ENCODE measurements around the gene CCDC157.

Gene CCDC157

GRCh38 chr22:30408388-30409102, 51.7 kb downstream of the CCDC157 start:
- in situ Hi-C loops (cut with MboI; ENCODE audit: low sequenced_read_pairs): no loop called here

DNA sequence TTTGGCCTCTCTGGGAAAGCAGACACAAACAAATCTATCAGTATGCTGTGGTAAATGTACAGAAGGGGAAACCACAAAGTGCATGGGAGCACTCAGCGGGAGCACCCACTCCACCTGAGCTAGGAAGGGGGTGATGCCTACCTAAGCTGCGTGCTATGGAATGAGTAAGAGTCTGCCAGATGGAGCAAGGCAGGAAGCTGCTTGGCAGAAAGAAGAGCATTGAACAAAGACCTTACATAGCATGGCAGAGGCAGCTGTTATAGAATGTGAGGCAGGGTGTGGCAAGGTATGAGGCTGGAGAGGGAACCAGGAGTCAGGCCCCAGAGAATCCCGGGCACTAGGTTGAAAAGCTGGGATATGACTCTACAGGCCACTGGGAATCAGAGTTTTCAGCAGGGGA, 55.0 kb downstream of the CCDC157 start:
- in situ Hi-C loops (cut with MboI; ENCODE audit: low sequenced_read_pairs): no loop called here

DNA sequence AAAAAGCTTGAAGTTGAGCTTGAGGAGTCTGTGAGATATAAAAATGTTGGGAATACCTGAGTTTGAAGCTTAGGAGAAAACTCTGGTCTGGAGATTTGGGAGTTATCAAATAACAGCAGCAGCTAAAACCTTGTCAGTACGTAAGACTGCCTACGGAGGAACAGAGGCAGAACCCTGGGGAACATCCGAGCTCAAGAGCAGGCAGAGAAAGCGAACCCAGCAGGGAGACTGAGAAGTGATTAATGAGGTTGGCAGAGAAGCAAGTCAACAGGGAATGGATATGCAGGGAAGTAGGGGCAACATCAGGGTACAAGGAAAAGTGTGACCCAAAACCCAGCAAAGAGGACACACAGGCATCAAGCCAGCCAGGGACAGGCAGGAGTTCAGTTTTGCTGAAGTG, 56.2 kb downstream of the CCDC157 start:
- in situ Hi-C loops (cut with MboI; ENCODE audit: low sequenced_read_pairs): no loop called here

DNA sequence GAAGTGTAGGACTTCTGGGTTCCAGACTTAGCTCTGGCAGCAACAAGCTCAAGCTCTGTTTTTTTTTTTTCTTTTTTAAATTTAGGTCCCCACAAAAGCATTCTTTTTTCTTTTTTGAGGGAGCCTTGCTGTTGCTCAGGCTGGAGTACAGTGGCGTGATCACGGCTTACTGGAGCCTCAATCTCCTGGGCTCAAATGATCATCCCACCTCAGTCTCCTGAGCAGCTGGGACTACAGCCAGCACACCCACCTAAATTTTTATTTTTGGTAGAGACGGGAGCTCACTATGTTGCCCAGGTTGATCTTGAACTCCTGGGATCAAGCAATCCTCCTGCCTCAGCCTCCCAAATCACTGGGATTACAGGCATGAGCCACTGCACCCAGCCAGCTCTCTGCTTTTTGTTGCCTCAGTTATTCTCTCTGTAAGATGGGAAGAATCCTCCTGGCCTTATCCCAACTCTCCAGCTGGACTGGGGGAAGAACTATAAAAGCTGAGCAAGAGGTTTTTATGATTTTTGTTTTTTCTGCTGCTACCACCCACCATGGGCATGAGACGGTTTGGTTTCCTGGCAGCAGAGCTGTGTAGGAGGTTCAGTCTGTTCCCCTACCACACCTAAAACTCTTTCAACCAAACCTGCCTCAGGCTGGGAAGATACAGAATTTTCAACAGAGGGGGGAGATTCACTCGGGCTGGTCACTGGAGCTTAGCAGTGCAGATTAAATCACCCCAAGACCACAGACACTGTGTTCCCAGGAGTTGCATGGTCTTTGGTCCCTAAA, 57.1 kb downstream of the CCDC157 start:
- in situ Hi-C loops (cut with MboI; ENCODE audit: low sequenced_read_pairs): no loop called here

GRCh38 chr22:30414525-30415047, 57.8 kb downstream of the CCDC157 start:
- in situ Hi-C loops (cut with MboI; ENCODE audit: low sequenced_read_pairs): no loop called here

DNA sequence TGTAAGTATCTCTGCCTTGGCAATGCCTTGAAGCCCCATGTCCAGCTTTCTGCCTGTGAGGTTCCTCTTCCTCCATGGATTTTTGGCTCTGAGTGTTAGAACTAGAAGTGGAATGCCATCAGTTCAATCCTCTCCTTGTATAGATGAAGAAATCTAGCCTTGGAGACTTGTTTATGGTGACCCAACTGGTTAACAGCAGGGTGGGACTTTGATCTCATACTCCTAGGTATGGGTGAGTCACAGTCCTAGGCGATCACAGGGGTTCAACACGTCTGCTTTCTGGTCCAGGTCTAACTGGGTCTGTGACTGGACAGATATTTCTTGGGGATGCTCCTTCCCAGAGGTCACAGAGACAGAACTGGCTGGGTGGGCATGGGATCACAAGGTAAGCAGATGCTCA, 59.6 kb downstream of the CCDC157 start:
- in situ Hi-C loops (cut with MboI; ENCODE audit: low sequenced_read_pairs): no loop called here

- in situ Hi-C loops (cut with MboI; ENCODE audit: low sequenced_read_pairs): no loop called here
These were observed 60.0 kb downstream of the CCDC157 start for GRCh38 chr22:30416837-30417236.

DNA sequence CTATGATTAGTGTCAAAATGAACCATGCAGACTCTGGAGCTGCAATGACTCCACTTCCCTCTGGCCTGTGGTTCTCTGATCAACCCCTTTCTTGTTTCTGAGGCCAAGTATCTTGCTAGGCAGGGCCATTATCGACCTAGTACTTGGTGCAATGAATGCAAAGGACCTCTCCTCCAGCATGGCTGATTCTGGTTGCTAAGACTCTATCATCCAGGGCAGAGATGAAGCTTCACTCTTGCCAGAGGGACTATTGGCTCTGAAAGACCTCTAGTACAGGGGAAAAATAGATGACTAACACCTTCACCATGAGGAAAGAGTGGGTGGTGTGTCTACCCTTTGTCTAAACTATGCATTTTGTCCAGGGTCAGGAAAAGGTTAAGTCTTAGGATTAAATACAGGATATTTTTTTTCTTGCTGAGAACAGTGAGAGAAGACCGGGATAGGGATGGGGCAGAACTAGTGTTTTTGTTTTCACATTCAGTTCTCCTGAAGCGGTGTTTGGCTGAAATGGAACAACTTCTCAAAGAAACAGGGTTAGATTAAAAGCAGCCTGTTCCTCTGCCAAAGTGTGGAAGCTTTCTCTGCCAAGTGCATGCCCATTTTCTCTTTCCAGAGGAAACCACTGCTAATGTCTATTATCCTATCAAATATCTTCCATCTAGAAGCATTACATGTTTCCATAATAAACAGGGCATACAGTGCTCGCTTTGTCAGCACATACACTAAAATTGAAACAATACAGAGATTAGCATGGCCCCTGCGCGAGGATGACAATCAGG, 63.7 kb downstream of the CCDC157 start:
- in situ Hi-C loops (cut with MboI; ENCODE audit: low sequenced_read_pairs): no loop called here

- in situ Hi-C loops (cut with MboI; ENCODE audit: low sequenced_read_pairs): no loop called here
These were observed 65.1 kb downstream of the CCDC157 start for GRCh38 chr22:30421695-30422480.

DNA sequence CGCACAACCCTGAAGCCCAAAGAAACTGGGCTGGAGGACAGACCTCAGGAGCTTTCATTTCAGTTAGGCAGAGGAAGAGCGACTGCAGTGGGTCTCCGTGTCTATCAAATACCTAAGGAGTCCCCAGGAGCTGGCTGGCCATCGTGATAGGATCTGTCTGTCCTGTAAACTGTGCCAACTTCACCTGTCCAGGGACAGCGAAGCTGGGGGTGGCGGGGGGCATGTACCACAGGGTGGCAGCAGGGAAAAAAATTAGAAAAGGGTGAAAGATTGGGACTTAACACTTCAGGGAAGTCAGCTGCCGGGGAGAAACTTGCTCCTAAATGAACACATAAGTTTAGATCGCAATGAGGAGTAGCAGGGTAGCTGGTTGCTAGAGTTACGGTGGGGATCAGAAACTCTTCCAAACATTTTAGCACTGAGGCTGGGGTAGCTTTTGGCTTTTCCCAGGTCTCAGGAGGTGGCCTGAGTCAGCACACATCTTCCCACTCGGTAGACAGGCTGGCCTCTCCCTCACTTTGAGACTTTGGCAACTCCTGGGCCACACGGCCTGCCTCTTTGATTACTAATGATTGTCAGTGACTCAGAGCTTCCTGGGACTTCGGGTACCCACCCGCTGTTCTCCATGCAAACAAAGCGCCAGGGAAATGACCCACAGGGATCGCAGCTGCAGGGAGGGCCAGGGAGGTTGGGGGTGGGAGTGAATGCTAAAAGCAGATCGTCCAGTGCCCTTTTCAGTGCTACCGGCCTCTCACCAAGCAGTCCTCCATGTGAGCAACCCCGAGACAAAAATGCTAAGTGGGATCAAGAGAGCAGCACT, 65.9 kb downstream of the CCDC157 start:
- in situ Hi-C loops (cut with MboI; ENCODE audit: low sequenced_read_pairs): no loop called here

DNA sequence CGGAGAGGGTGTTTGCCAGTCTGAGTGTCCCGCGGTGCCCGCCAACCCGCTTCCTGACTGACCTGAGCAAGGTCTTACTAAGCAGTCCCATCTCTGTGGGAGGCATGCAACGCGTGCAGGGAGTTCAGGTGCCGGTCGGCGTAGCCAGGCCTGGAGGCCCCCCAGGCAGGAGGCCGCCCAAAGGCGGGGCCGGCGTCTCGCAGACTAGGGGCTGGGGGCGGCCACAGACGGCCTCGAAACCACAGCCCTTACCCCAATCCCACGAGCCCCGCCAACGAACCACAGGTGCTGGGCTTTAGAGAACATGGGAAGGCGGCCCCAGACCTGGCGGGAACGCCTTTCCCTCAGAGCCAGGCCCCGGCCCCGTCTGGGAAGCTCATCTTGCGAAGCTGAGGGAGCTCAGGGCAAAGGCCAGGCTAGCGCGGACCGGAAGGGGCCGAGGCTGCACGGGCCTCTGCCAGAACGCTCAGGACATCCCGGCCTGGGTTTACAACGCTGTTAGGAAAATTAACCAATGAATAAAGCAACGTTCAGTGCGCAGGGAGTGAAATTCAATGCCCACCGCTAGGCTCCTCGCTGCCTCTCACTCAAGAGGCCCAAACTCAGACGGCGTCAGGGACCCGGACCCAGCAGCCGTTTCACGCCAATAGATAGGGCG, 66.6 kb downstream of the CCDC157 start:
- in situ Hi-C loops (cut with MboI; ENCODE audit: low sequenced_read_pairs): no loop called here

GRCh38 chr22:30423959-30424533, 67.2 kb downstream of the CCDC157 start:
- in situ Hi-C loops (cut with MboI; ENCODE audit: low sequenced_read_pairs): no loop called here

- in situ Hi-C loops (cut with MboI; ENCODE audit: low sequenced_read_pairs): no loop called here
These were observed 67.9 kb downstream of the CCDC157 start for GRCh38 chr22:30424534-30425326.

DNA sequence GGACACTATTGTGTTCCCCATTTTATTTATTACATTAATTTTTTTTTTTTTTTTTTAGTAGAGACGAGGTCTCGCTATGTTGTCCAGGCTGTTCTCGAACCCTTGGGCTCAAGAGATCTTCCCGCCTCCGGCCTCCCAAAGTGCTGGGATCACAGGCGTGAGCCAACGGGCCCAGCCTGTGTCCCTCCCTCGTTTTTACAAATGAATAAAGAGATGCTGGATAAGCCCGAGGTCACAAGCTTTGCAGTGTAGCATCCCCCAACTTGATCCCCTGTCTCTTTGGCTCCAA, 68.5 kb downstream of the CCDC157 start:
- in situ Hi-C loops (cut with MboI; ENCODE audit: low sequenced_read_pairs): no loop called here

GRCh38 chr22:30425616-30426387, 69.0 kb downstream of the CCDC157 start, which contains the start of gene MTFP1:
Gene MTFP1 (plus strand): TSS chr22:30425768. CDS start chr22:30425880, 112 bp downstream.
- in situ Hi-C loops (cut with MboI; ENCODE audit: low sequenced_read_pairs): no loop called here

Measured in HL-60/S4 (cell line).